ENCODE measurements around the gene PKDREJ.

PKDREJ gene

DNA sequence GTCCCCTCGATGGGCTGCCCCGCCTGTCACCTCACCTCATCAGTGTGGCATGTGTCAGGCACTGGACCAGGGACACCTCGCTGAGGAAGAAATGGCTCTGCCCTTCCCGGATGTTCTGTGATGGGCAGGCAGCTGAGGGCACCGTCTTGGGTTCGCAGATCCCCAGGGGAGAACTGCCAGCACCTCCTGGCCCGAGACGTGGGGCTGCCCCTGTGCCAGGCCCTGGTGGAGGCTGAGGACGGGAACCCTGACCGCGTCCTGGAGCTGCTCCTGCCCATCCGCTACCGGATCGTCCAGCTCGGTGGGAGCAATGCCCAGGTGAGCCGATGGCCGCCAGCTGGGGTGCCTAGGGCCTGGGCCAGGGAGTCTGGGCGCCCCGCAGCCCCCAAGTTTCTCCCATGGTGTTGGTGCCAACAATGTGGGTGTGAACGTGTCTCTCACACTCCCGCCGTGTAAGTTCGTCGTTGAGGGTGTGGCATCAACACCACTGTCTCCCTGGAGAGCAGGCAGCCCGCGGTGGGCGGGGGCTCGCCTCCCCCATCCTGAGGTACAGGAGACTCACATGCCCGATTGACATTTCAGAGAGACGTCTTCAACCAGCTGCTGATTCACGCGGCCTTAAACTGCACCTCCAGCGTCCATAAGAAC lies 26.2 kb upstream of the PKDREJ start:
- DNase-seq = no peak

DNA sequence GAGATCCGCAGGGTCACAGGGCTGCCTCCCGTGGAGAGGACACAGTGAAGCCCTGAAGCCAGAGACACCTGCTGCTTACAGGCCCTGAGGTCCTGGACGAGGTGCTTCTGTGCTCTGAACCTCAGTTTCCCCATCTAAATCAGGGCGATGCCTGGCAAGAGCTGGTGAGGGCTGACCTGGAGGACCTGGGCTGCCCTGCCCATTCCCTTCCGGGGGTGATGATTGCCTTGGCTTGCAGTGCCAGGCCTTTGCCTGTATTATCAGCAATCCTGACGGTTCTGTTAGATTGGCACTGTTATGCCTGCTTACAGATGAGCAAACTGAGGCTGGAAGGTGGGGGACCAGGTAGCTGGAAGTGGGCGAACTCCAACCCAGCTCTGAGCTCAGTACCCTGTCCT lies 25.7 kb upstream of the PKDREJ start:
- no peak for DNase-seq

DNA sequence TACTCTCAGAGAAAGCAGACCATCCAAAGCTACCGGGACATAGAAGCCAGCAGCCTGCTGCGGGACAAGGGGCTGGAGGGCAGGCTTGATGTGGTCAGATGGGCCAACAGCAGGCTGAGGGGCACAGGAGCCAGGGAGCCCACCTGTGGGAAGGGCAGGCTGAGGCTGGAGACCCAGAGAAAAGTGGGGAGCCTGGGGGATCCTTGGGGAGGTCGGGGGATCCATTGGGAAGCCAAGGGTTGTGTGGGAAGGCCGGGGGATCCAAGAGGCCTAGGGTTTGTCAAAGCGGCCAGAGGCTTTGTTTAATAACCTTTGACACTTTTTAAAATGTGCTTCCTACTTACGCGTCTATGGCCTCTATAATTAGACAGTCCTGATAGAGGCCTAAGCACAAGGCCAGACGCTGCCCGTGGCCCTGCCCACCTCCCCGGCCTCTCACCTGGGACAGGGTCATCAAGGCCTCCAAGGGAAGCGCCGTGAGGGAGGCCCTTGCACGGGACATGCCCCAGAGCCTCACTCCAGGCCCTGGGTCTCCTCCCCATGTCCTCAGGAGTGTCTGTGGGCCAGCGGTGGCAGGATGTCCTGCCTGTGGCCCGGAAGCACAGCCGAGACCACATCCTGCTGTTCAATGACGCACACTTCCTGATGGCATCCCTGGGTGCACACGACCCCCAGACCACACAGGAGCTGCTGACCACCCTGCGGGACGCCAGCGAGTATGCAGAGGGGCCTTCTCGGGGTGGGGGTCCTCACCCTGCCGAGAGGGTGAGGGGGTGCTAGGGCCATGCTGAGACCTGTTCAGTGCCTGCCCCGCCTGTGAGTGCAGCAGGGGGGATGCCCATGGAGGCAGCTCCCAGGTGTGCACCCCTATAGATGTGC lies 25.0 kb upstream of the PKDREJ start:
- DNase-seq = no peak

DNA sequence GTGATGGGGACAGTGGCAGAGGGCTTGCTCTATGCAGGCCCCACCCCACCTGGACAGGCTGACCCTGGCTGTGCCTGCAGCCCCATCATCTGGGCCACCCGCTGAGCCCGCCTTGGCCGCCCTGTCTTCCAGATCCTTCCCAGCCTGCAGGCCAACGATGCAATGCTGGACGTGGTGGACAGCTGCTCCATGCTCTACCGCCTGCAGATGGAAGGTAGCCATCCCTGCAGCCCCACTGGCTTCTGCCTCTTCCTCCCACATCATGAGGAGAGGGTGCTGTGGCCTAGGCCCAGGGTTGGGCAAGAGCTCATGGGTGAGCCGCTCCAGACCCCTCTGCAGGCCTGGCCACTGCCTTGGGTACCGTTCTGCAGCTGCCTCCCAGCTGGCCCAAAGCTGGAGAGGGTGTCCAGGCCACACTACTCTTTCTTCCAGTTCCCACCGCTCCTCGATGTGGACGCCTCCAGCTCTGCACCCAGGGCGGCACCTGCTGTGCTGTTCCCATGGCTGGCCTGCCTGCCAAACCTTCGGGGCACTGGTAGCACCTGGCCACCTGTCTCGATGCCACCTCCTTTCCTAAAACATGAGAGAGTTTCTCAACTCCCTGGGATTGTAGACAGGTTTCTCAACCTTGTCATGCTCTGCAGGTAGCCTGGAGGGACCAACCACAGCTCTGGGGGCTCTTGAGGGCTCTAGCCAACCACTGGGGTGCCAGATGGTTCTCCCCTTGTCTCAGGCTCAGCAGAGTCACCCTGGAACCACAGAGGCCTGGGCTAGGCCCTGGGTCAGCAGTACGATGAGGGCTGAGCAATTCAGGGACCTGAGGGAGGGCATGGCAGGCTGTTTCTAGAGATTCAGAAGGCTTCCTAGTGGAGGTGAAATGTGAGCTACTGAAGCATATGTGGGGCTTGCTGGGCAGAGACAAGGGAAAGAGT lies 24.1 kb upstream of the PKDREJ start:
- no peak for DNase-seq

DNA sequence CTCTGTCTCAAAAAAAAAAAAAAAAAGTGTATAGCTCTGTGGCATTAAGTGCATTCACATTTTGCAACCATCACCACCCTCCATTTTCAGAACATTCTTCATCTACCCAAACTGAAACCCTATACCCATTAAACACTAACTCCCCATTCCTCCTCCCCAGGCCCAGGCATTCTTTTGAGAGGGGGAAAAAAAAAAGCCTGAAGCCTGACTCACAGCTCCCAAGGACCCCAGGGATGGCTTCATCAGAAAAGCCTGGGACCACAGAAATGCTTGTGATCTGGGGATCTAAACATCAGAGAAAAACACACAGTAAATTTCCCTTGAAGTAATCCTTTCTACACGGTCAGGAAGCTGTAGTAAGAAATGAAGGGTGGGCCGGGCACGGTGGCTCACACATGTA lies 22.9 kb upstream of the PKDREJ start:
- DNase-seq = no peak

DNA sequence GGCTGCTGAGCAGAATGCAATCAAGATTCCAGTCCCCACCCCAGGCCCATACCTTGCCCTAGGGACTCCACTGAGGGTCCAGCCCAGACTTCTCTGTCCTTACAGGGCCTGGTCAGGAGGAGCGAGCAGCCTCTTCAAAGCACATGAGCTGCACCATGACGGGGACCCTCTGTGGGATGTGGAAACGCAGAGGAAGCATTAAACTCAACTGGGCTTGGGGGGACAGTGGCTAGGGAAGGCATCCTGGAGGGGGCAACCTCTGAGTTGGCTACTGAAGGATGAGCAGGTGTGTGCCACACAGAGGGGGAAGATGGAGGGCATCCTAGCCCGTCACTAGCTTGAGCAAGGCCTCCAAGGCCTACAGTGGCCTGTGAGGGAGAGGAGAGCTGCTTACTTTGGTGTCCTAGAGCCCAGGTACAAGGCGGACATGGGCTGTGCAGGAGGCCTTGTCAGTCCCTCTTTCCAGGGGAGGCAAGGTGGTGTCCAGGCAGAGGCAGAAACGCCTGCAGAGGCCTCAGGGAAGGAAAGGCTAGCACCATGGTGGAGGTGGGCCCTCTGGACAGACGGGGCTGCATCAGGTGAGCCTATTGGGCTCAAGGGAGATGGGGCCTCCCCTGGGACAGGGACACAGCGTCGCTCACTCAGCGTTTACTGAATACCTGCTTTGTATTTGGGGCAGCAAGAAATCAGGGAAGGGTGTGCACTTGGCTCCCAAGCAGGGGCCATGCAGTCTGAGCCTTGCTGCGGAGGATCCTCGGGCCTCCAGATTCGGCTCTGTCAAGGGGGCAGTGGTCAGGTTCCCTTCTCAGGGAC lies 18.9 kb upstream of the PKDREJ start:
- no peak for DNase-seq

DNA sequence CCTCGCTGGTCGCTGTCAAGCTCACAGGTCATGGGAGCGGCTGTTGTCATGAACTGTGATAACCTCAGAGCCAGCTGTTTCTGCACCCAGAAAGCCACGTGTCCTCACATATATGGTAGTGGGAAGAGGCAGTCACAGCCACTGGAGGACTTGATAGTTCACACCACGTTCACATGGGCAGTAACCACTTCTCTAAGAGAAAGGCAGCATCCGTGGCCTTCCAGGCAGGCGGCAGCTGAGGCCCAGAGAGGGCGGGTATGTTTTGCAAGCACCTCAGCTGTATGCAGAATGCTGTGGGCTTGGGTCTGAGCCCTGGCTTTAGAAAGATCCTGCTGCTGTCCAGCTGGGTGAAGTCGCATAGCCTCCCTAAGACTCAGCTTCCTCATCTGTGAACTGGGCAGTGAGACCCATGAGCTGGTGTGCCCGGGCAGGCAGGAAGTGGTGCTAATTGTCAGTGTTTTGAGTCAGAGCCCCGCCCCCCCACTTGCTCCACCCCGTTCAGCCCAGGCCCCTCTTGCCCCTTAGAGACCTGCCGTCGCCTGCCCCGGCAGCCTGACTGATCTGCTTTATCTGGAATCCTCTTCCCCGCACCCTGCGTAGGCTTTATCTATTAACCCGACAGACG lies 18.0 kb upstream of the PKDREJ start:
- DNase-seq = no peak

DNA sequence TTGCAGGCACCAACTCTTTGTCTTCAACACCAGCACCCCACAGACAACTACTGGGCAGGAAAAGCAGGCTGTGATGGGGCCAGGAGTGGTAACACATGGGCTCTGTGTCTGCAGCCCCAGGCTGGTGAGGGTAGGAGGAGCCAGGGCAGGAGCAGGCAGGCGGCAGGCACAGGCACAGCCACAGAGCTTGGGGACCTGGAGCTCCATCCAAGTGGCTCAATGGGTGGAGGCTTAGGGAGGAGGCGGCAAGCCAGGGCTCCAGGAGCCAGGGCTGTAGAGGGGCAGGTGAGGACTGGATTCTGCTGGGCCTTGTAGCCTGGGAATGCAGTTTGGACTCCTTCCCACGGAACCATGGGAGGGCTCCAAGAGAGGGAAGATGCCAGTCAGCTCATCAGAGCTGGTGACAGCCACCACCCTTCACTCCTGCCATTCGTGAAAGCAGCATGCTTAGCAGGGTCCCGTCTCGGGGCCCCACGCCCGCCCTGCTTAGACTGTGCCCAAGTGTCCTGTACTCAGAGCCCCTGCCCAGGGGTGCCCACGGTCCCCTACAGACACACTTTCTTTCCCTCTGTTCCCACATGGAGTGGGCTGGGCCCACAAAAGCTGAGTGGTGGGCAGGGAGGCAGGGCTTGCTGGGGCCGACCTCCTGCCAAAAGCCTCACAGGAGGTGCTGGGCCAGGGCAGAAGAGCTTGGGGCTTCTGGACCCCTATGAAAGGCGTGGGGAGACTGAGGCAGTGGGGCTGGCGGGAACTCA lies 17.1 kb upstream of the PKDREJ start:
- no peak for DNase-seq

DNA sequence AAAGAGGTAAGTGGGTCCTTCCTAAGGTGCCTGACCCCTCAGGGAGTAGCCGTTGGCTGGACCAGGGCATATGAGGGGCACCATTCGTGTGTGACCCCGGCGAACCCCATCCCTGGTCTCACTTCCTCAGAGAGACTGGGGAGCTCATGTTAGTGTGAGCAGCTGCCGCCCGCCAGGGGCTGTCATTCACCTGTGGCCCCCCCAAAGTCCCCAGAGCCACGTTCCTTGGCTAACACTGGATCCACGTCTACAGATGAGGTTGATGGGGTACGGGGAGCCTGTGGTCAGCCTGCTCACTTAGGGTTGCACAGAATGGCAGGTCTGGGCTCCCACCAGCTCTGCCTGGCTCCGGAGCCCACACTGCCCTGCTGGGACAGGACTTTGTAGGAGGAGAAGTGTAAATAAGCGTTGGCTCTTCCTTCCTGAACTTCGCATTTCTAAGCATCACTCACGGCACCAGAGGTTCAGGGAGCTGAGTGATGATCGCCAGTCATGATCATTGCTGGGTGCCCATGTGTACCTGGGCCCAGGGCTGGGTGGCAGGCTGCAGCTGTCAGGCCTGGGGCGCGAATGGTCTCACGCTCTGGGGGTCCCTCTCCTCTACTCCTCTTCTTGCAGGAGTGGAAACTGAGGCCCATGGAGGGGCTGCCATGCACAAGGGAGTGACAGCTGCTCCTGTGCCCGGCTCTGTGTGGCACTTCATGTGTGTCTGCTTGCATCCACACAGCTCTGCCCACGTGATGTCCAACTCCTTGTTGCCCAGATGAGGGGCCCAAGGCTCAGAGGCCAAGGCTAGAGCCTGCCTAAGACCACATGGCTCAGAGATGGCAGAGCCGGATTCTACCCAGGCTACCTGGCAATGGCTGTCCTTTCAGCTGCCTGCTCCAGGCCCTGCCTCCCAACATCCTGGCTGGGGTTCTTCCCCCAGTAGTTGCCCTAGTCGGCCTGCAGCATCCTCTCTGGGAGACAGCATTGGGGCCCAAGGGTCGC lies 15.8 kb upstream of the PKDREJ start:
- no peak for DNase-seq

DNA sequence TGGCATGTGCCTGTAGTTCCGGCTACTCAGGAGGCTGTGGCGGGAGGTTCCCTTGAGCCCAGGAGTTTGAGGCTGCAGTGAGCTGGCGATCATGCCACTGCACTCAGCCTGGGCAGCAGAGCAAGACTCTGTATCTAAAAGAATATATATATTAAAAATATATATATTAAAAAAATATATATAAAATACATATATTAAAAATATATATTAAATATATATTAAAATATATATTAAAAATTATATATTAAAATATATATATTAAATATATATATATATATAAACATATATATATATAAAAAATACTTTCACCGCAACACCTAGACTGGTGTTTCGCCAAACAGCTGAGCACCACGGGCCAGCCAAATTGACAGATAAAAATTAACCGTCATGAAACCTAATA lies 13.4 kb upstream of the PKDREJ start:
- DNase-seq = no peak

DNA sequence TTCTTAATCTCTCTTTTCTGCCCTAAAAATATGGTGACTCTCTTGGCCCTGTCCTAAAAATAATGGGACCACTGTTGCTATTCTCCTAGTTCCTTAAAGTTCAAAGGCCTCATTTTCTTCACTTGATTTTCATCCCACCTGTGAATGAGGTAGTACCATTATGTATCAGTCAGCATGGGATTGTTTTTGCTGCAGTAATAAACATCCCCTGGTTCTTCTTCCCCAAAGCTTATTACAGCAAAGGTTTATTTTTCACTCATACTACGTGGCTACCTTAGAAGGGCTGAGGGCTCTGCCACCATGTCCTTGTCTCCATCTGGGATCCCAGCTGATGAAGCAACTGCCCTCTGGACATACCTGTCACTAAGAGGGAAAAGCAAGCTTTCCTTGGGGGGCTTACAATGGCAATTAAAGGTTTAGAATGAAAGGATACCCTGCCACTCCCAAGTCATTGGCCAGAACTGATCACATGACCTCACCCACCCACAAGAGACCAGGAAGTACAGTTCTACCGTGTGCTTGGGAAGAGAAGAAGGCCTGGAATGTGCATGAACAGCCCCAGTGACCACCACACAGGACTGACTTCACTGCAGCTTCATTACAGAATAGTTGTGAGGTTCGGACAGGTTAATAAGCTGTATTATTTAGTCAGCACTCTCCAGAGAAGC lies 12.4 kb upstream of the PKDREJ start:
- no peak for DNase-seq

DNA sequence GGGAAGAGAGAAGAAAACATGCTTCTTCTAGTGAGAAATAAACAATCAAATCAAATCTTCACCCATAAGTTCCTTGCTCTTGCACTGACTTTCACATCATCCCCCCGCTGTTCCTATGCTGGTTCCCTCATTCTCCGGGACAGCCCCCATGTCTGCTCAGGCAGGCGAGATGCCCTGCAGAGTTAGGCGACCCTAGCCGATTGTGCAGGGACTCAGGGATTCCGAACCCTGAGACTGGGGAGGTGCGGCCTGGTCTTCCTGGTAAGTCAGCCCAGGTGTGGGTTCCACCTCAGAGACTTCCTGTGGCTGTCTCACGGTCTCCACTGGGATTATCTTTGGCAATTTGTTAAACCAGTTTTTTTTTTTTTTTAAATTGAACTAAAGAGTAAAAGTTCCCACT lies 11.2 kb upstream of the PKDREJ start:
- no peak for DNase-seq

DNA sequence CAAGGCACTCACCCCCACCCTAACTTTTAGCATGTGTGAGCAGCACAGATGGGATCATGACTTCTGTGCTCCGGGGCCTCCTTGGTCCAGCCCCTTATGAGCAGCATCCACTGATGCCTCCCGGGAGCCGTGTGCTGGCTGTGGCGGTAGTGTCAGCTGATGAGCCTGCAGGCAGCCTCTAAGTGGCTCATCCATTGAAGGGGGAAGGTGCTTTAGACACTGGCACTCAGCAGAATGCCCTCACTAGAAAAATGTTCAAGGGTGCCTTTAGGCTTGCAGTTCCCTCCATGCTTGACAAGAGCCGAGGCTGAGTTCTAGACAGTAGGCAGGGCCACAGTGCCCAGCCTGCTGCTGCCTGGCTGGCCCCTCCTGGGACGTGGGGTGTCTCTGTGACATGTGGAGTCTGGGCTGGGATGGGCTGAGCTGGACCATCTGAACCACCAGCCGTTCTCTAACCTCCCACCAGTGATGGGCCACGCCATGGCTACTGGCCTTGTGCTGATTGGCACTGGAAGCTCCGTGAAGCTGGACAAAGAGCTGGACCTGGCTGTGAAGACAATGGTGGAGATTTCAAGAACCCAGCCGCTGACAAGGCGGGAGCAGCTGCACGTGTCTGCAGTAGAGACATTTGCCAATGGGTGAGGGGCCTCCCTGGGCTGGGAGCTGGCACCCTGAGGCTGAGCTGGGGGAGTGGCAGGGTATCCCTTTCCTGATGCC lies 10.4 kb upstream of the PKDREJ start:
- no peak for DNase-seq

DNA sequence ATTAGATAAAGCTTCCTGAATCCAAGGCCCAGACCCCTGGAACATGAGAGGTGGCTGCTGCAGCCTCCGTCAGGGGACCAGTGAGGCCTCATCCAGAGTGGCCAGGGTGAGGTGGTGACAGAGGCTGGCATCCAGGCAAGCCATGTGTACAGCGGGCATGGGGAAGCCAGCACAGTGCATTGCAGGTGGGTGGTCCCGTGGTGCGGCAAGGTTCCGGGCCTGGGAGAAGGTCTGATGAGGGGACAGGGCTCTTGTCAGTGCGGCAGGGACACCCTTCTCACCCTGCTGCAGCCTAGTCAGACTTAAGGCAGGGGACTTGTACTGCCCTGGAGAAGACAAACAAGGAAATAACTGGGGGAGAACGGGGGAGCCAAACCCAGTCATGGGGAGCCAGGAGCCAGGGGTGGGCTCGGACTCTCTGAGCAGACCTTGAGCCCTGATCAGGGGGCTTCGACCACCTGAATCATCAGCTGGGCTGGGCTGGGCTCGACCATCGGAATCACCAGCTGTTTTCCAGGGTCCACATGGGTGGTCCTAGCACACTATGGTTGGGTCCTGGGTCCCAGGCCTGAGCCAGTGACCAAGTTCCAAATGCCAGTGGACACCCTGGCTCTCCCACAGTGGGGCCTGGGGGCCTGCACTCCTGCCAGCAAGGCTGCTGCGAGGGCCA lies 9.8 kb upstream of the PKDREJ start:
- no peak for DNase-seq

DNA sequence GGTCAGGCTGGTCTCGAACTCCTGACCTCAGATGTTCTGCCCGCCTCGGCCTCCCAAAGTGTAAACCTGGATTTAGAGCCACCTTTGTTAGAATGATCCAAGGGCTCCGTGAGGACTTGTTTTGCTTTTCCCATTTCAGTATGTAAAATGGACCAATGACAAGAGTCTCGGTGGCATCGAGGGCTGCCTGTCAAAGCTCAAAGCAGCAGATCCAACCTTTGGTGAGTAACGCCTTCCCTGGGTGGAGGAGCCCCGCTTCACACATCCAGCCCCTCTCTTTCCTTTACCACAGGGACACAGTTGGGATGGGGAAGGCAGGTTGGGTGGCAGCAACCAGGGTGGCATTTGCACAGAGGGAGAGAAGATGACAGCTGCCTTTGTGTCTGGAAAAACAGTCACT lies 9.1 kb upstream of the PKDREJ start:
- DNase-seq = no peak

DNA sequence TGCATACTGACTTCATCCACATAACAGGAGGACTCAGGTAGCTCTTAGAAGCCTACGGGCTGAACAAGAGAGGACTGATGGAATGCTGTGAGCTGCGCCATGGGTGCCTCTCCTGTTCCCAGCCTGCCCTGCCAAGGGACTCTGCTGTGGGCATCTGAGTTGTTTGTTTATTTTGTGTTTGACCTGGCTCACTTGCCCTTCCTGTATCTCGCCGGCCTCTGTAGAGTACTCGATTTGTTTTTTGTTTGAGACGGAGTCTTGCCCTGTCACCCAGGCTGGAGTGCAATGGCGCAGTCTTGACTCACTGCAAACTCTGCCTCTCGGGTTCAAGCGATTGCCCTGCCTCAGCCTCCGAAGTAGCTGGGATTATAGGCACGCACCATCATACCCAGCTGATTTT lies 6.4 kb upstream of the PKDREJ start:
- no peak for DNase-seq

DNA sequence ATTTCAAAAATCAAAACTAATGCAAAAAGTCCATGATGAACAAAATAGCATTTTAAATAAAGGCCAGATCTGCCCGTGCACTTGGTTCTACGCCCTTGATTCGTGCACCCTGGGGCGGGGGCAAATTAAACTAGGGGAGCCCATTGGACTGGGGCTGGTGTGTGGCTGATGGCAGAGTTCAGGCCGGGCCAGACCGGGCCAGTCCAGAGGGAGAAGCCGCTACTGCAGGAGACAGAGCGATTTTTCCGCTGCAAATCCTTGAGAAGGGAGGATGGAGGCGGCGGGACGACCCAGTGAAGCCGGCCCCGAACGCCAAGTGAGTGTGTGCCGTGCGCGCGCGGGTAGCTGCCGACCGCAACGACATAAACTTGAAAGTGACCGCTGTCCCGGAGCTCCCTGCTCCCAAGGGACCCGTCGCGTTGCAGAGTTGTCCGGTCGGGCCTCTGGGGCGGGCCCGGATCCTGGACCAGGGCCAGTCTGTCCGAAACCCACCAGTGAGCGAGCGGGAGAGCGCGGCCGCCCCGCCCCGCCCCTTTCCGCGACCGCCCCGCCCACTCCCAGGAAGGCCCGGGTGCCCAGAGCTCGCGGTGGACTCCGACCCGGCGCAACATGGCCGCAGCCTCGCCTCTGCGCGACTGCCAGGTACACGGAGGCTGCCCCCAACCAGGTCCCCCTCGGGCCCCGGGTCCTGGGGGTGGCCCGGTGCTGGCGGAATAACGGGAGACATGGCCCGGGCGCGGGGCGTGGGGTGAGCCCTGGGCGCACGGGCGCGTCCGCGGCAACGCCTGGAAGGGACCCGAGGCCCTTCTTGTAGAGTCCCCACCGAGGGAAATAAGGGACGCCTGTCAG lies 4.5 kb upstream of the PKDREJ start, which contains the start of gene TTC38:
TSS of gene TTC38 (plus strand) at position 578 of the 849 bp plus-strand sequence. CDS start at position 610, 32 bp downstream.
- peak; percentile 16 for DNase-seq

All from NCI-H446 treated with DMSO at 0.1 percent for 48 hours (cell line).